Forelimb muscle (tissue), 1 donor: Measurements from ENCODE around the gene SDHD. TPM values are rescaled to one million over a fixed set of nuclear protein-coding genes. Genes with fewer than 3 reads are reported as not detected.

Source experiments
- DNase-seq: peaks from one replicate; pipeline ENCODE4 v3.0.0-alpha.2; 2013; ENCODE audit warnings: low read depth
- polyA plus RNA-seq: library from polyadenylated mRNA; unstranded; fragments of 120-200 nt; gene quantifications from one replicate; pipeline ENCODE4 v1.2.1, GENCODE V29; 2013; ENCODE audit not compliant: insufficient read length

The SDHD gene
- polyA plus RNA-seq, 1 donor = 92.7 TPM

DNA sequence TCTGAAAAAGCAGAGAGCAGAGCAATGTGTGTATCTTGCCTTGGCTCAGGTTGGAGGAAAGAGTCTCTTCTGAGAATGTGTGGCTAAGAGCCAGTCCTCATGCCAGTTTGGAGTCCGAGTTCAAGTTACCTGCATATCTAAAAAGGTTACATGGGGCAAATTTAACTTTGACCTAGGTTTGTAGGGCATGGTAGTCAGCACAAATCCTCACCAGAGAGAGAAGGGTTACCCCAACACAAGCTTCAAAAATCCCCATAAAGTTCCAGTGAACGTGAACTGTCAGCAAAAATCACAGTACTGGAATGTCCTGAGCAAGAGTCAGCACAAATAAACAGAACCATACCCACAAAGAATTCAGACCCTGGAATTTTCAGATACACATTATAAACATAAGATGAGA, 13.8 kb downstream of the SDHD start:
- DNase-seq = no peak

DNA sequence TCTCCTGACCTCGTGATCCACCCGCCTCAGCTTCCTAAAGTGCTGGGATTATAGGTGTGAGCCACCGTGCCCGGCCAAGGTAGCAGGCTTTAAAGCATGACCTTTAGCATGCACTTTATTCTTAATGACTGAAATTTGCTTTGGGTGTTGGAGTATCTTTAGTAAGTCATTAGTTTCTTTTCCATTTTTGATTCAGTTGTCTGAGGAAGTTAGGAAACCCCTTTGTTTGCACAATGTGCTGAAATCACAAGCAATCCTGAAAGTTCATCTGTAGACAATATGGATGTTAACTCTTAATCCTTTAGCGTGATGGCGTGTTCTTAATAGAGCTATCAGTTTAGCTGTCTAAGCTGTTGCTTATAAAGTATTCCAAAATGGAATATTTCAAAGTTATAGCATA, 16.8 kb downstream of the SDHD start:
- DNase-seq = no peak

DNA sequence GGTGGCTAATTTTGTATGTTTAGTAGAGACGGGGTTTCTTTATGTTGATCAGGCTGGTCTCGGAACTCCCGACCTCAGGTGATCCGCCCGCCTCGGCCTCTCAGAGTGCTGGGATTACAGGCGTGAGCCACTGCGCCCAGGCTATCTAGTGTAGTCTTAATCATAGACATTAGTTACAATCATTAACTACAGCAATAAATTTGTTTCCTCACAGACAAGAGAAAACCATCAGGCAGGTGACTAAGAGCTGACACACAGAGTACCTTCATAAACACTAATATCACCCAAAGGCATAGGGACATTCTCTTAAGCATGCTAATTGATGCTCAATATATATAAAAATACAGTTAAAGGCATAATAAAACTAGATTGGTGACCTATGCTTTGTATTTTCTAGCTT, 19.4 kb downstream of the SDHD start:
- DNase-seq = no peak

DNA sequence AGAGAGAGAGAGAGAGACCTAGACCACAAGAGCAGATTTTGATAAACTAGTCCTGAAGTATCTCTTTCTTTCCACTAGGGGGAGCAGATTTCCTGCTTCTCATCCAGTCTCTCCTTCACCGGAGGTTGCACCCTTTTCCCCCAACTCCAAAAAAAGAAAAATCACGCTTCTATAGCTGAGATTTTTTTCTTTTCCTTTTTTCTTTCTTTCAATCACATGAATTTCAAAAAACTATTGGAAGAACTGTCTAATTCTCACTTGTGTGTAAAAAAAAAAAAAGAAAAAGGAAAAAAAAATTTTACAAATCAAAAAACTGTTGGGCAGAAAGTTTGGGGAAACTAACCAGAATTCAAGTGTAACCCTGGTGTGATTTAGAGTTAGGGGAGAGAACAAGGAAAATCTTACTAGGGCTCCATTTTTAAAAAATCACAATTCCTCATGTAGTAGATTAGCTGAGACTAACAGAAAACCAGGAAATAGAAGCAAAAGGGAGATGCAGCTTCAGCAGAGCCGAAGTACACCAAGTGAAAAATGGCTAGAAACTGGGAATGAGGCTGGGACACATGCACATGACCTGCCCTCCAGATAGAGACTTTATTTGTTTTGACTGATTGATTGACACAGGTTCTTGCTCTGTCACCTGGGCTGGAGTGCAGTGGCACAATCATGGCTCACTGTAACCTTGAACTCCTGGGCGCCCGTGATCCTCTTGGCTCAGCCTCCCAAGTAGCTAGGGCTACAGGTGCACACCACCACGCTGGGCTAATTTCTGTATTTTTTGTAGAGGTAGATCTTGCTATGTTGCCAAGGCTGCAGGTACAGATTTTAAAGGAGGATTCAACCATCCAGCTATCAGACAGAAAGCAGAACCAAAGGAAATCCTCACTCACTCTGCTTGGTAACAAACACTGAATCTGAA, 27.1 kb downstream of the SDHD start:
- DNase-seq = peak; percentile 13

DNA sequence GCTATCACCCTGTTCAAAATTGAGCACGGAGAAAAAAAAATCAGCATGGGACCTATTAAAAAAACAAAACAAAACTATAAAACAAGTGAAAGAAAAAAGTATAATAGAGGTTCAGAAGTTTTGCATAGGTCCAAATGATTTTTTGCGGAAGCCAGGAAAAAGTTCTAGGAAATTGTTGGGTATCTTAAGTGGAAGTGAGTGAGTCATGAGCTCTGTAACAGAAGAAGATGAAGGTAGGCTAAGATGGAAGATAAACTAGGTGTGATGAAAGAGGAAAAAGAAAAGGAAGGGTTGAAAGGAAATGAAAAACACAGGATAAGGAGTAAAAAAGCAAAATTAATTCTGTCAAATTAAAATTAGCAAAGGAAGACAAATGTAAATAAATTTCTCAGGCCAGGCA, 27.8 kb downstream of the SDHD start:
- no peak for DNase-seq

DNA sequence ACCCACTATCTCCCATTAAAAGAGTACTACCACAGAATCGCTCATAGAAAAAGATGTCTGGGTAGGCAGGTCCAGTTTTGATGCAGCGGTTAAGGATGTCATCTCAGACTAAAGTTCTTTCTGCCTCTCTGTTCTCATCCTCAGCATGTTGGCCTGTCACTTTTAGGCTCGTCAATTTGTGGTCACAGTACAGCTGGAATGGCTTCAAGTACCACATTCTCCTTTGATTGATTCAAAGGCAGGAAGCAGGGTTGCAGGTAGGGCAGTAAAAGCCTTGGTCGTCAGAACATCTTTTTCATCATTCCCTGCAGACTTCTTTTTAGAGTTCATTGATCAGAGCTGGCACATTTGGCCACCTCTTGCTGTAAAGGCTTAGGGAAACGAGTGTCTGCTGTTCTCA, 28.7 kb downstream of the SDHD start:
- DNase-seq = no peak

DNA sequence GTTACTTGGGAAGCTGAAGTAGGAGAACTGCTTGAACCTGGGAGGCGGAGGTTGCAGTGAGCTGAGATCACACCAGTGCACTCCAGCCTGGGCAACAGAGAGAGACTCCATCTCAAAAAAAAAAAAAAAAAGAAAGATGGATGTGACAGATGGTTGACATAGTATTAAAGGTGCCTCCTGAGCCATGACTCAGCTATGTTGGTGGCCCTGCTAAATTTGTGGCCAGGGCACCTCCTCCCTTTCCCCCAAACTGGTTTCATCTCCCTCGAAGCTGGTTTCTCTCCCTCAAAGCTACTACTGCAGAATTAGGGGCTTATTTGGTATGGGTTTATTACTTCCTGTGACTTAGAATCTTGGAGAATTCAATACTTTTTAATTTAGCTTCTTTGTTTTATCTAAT, 31.5 kb downstream of the SDHD start:
- DNase-seq = no peak

DNA sequence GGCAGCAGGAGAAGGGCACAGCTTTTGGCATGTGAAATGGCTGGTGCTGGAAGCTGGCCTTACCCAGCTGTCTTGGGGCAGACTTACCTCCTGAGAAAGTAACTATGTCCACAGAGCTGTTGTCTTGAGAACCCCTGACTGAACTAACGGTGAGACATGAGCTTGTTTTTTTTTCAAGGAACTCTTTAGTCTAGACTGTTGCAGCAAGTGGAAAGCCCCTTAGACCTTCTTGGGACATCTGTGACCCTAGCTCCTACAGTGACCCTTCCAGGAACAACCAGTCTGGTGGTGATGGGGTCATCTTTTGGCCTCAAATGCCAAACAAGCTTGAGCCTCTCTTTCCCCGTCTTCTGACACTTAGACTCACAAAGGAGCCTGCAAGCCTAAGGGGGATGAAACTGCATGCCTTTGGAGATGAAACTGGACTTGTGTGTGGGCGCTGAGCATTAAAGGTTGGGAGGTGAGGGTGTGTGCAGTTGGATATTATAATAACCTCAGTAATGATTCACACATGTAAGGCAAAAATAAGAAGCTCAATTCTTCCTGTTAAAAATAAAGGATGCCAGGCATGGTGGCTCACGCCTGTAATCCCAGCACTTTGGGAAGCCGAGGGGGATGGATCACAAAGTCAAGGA, 35.4 kb downstream of the SDHD start:
- DNase-seq = no peak

DNA sequence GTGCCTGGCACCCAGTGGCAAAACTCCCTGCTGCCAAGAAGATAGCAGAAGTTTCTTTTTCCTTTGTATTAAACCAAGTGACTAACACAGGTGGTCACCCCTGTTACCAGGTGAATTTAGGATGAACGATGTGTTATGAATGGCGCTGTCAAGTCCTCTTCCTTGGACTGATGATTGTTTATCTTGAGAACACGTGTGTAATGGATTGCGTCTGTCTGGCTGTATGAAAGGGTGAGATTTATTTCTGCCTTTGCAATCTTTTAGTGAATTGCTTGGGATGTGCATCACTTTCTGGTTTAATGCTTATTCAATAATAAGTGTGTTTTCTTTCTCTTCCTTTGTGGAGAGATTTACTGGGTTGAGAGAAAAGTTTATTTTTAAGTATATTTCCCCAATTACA, 36.5 kb downstream of the SDHD start:
- no peak for DNase-seq

DNA sequence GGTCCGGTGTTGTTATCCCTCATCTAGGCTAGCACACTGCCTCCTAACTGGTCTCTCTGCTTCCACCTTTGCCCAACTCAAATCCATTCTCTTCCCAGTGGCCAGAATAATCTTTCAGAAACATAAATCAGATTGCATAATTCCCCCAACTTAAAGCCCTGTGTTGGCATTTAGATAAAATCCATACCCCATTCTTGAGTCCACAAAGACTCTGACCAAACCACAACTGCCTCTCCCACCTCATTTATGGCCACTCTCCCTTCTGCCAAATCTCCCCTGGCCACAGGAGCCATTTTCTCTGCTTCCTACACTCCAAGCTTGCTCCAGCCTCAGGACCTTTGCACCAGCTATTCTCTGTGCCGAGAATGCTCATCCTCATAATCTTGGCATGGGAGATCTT, 40.4 kb downstream of the SDHD start:
- no peak for DNase-seq

DNA sequence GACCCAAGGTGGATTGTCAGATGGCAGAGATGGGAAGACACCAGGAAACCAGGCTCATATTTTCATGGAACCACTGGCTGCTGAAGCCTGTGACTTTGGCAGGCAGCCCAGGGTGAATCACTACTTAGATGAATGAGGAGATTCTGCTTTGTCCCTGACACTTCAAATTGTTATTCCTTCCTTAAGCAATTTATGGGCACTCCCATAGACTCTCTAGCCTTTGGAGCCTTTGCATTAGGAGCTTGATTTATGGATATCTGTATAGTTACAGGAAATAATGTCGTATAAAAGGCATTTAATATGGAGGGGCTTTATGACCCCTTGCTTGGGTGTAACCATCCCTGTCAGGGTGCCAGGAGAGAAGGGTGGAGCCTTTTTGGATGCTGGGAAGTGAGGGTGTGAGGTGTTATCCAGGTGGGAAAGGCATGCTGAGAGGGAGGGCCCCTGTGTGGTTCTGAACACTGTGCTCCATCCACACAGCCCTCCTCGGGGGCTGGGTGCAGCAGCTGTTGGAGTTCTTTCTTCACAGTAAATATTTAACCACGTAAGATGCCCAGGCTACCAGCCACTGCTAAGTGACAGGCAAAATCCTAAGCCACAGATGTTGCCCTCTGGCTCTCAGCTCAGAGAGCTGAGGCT, 41.9 kb downstream of the SDHD start:
- no peak for DNase-seq

DNA sequence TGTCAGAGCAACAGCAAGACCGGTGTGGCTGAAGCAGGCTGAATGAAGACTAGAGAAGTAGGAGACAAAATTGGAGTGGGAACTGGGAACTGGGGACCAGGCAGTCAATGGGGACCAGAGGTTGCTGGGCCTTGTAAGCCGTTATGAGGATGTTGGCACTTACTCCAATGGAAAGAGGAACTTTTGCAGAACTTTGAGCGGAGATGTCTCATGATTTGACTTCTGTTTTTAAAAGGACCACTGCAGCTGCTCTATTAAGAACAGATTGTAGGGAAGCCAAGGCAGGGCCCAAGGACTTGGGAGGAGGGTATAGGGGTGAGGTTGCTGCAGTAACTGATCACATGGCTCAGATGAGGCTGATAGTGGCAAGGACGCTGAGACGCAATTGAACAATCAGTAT, 43.0 kb downstream of the SDHD start:
- DNase-seq = peak; percentile 11

DNA sequence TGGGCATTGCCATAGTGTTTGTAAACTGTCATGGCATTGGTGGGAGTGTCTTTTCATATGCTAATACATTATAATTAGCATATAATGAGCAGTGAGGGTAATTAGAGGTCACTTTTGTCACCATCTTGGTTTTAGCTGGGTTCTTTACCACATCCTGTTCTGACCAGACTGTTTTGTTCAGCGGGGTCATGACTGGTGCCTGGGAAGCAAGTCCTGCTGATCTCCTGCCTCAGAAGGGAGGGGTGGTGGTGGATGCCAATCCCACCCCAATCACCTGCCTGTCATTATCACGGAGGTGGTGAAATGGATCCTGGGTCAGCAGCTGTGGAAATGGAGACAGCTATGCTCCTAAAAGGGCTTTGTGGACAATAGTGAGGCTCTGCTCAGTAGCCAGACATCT, 46.1 kb downstream of the SDHD start:
- DNase-seq = no peak

DNA sequence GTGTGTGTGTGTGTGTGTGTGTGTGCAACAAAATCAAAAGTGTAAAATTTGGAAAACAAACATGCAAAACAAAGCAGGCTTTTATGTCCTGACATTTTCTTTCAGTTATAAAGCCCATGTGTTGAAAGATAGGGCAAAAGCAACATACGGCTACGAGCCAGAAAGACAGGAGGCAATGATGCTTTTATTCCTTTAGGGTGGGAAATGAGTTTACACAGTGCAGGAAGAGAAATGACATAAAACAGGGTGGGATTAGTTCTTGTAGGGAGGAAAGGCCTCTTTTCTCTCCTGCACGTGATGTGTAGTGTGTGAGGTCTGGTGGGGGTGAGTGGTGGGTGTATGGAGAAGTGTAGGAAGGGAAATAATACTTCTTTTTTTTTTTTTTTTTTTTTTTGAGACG, 47.8 kb downstream of the SDHD start:
- DNase-seq = no peak

DNA sequence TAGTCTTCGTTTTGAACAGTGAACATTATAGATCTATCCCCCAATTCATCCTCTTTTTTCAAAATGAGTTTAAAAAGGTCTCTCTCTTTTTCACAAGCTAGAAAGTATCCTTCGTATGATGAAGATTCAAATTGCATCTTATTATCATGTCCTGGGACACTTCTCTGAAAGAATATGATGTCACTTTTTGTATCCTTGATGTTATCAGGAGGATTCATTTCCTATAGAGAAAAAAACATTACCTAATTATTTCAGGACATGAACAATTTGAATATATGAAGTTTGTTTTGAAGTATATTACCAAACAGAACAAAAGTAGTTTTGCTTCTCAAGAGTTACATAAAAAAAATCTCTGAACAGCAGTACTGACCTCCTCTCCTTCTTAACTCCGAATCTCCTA, 56.9 kb downstream of the SDHD start:
- DNase-seq = no peak

Other genes starting within 250 kb of the SDHD start
- 26.1 TPM for gene ALG9, start 215.3 kb upstream of the SDHD start, polyA plus RNA-seq
- 1.7 TPM for gene FDXACB1, start 207.7 kb upstream of the SDHD start, polyA plus RNA-seq
- 15.7 TPM for gene CFAP68, start 207.3 kb upstream of the SDHD start, polyA plus RNA-seq
- gene CRYAB, start 175.1 kb upstream of the SDHD start, polyA plus RNA-seq = 886 TPM
- gene HSPB2, start 174.1 kb upstream of the SDHD start, polyA plus RNA-seq = 93.3 TPM
- gene C11orf52, start 168.0 kb upstream of the SDHD start, polyA plus RNA-seq = 3.1 TPM
- gene DIXDC1, start 149.5 kb upstream of the SDHD start, polyA plus RNA-seq = 19.6 TPM
- gene DLAT, start 61.5 kb upstream of the SDHD start, polyA plus RNA-seq = 39.5 TPM
- 1.1 TPM for gene PIH1D2, start 12.9 kb upstream of the SDHD start, polyA plus RNA-seq
- 27.7 TPM for gene NKAPD1, start 12.6 kb upstream of the SDHD start, polyA plus RNA-seq
- gene TIMM8B, start 117 bp upstream of the SDHD start, polyA plus RNA-seq = 48.5 TPM
- 0.40 TPM for gene IL18, start 77.2 kb downstream of the SDHD start, polyA plus RNA-seq
- 0.33 TPM for gene TEX12, start 80.5 kb downstream of the SDHD start, polyA plus RNA-seq
- gene BCO2, start 88.6 kb downstream of the SDHD start, polyA plus RNA-seq = 9.0 TPM
- gene PTS, start 139.6 kb downstream of the SDHD start, polyA plus RNA-seq = 20.4 TPM
- gene PLET1, start 174.0 kb downstream of the SDHD start, polyA plus RNA-seq = not detected